Superior temporal gyrus (tissue), 1 donor: ENCODE results near the gene RALY.
"Not testable (repeated sequence)": the region's sequence is repeated elsewhere in the genome, so short reads cannot be mapped to it uniquely, and the experiment has no call there.

Source experiments
- DNase-seq: peaks from one replicate; pipeline ENCODE4 v3.0.0-alpha.2; 2016; ENCODE audit errors: extremely low spot score

Gene RALY

GRCh38 chr20:34105978-34106675, 112.4 kb downstream of the RALY start:
- DNase-seq = no peak

GRCh38 chr20:34108616-34109174, 115.0 kb downstream of the RALY start:
- no peak for DNase-seq

- no peak for DNase-seq
Observed at GRCh38 chr20:34109442-34109841, 115.7 kb downstream of the RALY start.

GRCh38 chr20:34110025-34110744, 116.5 kb downstream of the RALY start:
- DNase-seq = no peak

GRCh38 chr20:34110745-34111641, 117.3 kb downstream of the RALY start:
- no peak for DNase-seq

- DNase-seq = peak; percentile 98
Observed at GRCh38 chr20:34111702-34112599, 118.2 kb downstream of the RALY start, which contains the start of gene EIF2S2. Gene EIF2S2, minus strand, starts transcription at chr20:34112243. Its CDS starts 133 bp downstream, at chr20:34112110.

- DNase-seq = no peak
Observed at GRCh38 chr20:34112600-34113101, 118.9 kb downstream of the RALY start.

GRCh38 chr20:34114809-34115208, 121.1 kb downstream of the RALY start:
- DNase-seq = no peak

GRCh38 chr20:34115232-34115631, 121.5 kb downstream of the RALY start:
- no peak for DNase-seq

GRCh38 chr20:34120213-34120612, 126.5 kb downstream of the RALY start:
- DNase-seq = no peak

- no peak for DNase-seq
Observed at GRCh38 chr20:34122274-34122980, 128.7 kb downstream of the RALY start.

GRCh38 chr20:34123309-34123708, 129.6 kb downstream of the RALY start:
- no peak for DNase-seq

- no peak for DNase-seq
Observed at GRCh38 chr20:34124469-34125249, 130.9 kb downstream of the RALY start.

- DNase-seq = no peak
Observed at GRCh38 chr20:34127792-34128191, 134.1 kb downstream of the RALY start.

GRCh38 chr20:34129518-34130162, 135.9 kb downstream of the RALY start:
- peak; percentile 93 for DNase-seq

- DNase-seq = no peak
Observed at GRCh38 chr20:34131491-34131890, 137.8 kb downstream of the RALY start.

GRCh38 chr20:34132491-34132890, 138.8 kb downstream of the RALY start:
- not testable (repeated sequence) for DNase-seq

GRCh38 chr20:34132943-34133342, 139.2 kb downstream of the RALY start:
- not testable (repeated sequence) for DNase-seq
